Panc1 (cell line): Measurements from ENCODE around the gene SHISA7. TPM values are rescaled to one million over a fixed set of nuclear protein-coding genes. Genes with fewer than 3 reads are reported as not detected.

ENCODE experiments used
- ATAC-seq: fragments of 200-7000 bp; cut with Tn5 transposase; 2 replicates; pipeline ENCODE4 v1.9.1; 2020; ENCODE audit warnings: mild to moderate bottlenecking, moderate library complexity
- BruUV-seq: library from RNA; stranded (reverse); fragments of 400-500 nt; replicated peaks from 2 replicates; lab custom pipeline; 2021; lab: Mats Ljungman, UMichigan
- CTCF ChIA-PET: fragments of 300-600 bp; sonication (Branson Sonifier 250); formaldehyde crosslinking; loops from one replicate; lab custom pipeline; 2022; ENCODE audit warnings: antibody characterized with exemption; lab: Charles Lee
- POLR2A ChIA-PET: fragments of 300-600 bp; sonication (Branson Sonifier 250); formaldehyde crosslinking; loops from one replicate; lab custom pipeline; 2022; ENCODE audit warnings: antibody characterized with exemption; lab: Charles Lee
- DNase-seq: peaks from one replicate; pipeline ENCODE4 v3.0.0-alpha.2; 2010; ENCODE audit warnings: low read depth, low spot score
- H3K27ac ChIP-seq: 2 replicates; pipeline ENCODE4 v1.5.1; 2011; ENCODE audit warnings: mild to moderate bottlenecking, low read length, inconsistent platforms
- H3K27me3 ChIP-seq: fragments of 200-500 bp; sonication (Bioruptor generic); 2 replicates; pipeline ENCODE4 v1.6.0; 2014; ENCODE audit warnings: low read length, inconsistent platforms; ENCODE audit not compliant: control insufficient read depth, insufficient read depth
- H3K36me3 ChIP-seq: fragments of 200-500 bp; sonication (Bioruptor generic); 2 replicates; pipeline ENCODE4 v1.5.1; 2014; ENCODE audit warnings: inconsistent platforms, mild to moderate bottlenecking, low read length, moderate library complexity; ENCODE audit not compliant: control insufficient read depth, insufficient read depth
- H3K4me1 ChIP-seq: 2 replicates; pipeline ENCODE4 v1.5.1; 2011; ENCODE audit warnings: inconsistent platforms, mild to moderate bottlenecking, low read length, moderate library complexity; ENCODE audit not compliant: control insufficient read depth, insufficient read depth
- H3K4me3 ChIP-seq, 2 experiments: 2 replicates each; pipeline ENCODE4 v1.5.1; 2011 to 2012; ENCODE audit warnings: low read depth in 2 of 2, low read length in 2 of 2, mild to moderate bottlenecking in 2 of 2, inconsistent platforms in 1 of 2, moderate library complexity in 1 of 2
- H3K9me3 ChIP-seq: fragments of 200-500 bp; sonication (Bioruptor generic); 2 replicates; pipeline ENCODE4 v1.5.1; 2014; ENCODE audit warnings: low read depth, mild to moderate bottlenecking, inconsistent platforms, low read length, moderate library complexity; ENCODE audit not compliant: control insufficient read depth, insufficient read depth
- CTCF ChIP-seq: fragments of 450-650 bp; IDR thresholded peaks from 2 replicates; pipeline ENCODE4 v1.5.1; 2017; ENCODE audit warnings: mild to moderate bottlenecking
- POLR2AphosphoS5 ChIP-seq: IDR thresholded peaks from 2 replicates; pipeline ENCODE4 v1.6.1; 2012; ENCODE audit warnings: mild to moderate bottlenecking, low read depth, low read length, moderate library complexity
- SIN3A ChIP-seq: IDR thresholded peaks from 2 replicates; pipeline ENCODE4 v1.6.1; 2012; ENCODE audit warnings: low read depth, mild to moderate bottlenecking, low read length, moderate library complexity, borderline replicate concordance; ENCODE audit not compliant: insufficient read depth
- TCF7L2 ChIP-seq: IDR thresholded peaks from 2 replicates; pipeline ENCODE4 v1.6.1; 2011; ENCODE audit warnings: mild to moderate bottlenecking, low read depth, low read length, inconsistent platforms
- in situ Hi-C: cut with HindIII; loops from 2 replicates; pipeline ENCODE4 v1.10.0; 2016; ENCODE audit warnings: low sequenced_read_pairs, low pct_unique_long_range_greater_than_20kb
- intact Hi-C: fragments of 100-400 bp; cut with micrococcal nuclease; formaldehyde crosslinking; loops from one replicate; pipeline ENCODE4 v1.10.0; 2022; ENCODE audit not compliant: unreplicated experiment
- total RNA-seq: library from RNA; stranded (reverse); gene quantifications from one replicate; pipeline ENCODE4 v1.2.1, GENCODE V29; 2021; ENCODE audit not compliant: unreplicated experiment
- TF ChIP-seq, protein P1 (sequence below), 2 experiments: IDR thresholded peaks; 2 replicates each; pipeline ENCODE4 v1.6.1; 2011 to 2012; ENCODE audit warnings: low read depth in 2 of 2, control low read depth in 1 of 2, low read length in 1 of 2, mild to moderate bottlenecking in 1 of 2, moderate library complexity in 1 of 2; ENCODE audit not compliant: insufficient read depth in 1 of 2

The SHISA7 gene
- total RNA-seq, 1 experiment from 2014 or later: 0.03 TPM

- peaks cover 22% of the 10 kb centered on the region for H3K4me1 ChIP-seq
- no peaks in the 10 kb centered on the region for H3K27me3 ChIP-seq
- DNase-seq (no peak), ATAC-seq (no peak)
- in situ Hi-C loops: no loop called here
- no peak for TF ChIP-seq POLR2AphosphoS5
- no peak for TF ChIP-seq CTCF
- TF ChIP-seq, protein P1, sequence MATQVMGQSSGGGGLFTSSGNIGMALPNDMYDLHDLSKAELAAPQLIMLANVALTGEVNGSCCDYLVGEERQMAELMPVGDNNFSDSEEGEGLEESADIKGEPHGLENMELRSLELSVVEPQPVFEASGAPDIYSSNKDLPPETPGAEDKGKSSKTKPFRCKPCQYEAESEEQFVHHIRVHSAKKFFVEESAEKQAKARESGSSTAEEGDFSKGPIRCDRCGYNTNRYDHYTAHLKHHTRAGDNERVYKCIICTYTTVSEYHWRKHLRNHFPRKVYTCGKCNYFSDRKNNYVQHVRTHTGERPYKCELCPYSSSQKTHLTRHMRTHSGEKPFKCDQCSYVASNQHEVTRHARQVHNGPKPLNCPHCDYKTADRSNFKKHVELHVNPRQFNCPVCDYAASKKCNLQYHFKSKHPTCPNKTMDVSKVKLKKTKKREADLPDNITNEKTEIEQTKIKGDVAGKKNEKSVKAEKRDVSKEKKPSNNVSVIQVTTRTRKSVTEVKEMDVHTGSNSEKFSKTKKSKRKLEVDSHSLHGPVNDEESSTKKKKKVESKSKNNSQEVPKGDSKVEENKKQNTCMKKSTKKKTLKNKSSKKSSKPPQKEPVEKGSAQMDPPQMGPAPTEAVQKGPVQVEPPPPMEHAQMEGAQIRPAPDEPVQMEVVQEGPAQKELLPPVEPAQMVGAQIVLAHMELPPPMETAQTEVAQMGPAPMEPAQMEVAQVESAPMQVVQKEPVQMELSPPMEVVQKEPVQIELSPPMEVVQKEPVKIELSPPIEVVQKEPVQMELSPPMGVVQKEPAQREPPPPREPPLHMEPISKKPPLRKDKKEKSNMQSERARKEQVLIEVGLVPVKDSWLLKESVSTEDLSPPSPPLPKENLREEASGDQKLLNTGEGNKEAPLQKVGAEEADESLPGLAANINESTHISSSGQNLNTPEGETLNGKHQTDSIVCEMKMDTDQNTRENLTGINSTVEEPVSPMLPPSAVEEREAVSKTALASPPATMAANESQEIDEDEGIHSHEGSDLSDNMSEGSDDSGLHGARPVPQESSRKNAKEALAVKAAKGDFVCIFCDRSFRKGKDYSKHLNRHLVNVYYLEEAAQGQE (IDR thresholded peaks at IDR 0.05; ENCODE audit: insufficient read depth in 1 of 2, low read depth in 2 of 2, low read length in 1 of 2): no peak
- no peak for TF ChIP-seq TCF7L2
- TF ChIP-seq SIN3A: no peak
- no peak overlapping the region for H3K4me3 ChIP-seq
- no TSS peak for BruUV-seq
- no peak overlapping the region for H3K27ac ChIP-seq
- no peaks in the 10 kb centered on the region for H3K36me3 ChIP-seq
- intact Hi-C loops: no loop called here
- POLR2A ChIA-PET: no interaction called here
- no peaks in the 10 kb centered on the region for H3K9me3 ChIP-seq
- CTCF ChIA-PET: no interaction called here
Measured at GRCh38 chr19:55463583-55464031, 20.5 kb upstream of the SHISA7 start.

- CTCF ChIA-PET: interaction anchor here (1.3 kb wide), 1 partner anchor 42 kb away, joined by 3 read pairs; no protein-coding TSS in a partner anchor
- ATAC-seq (no peak), DNase-seq (no peak)
- no peaks in the 10 kb centered on the region for H3K27me3 ChIP-seq
- H3K4me3 ChIP-seq: no peak overlapping the region
- no peaks in the 10 kb centered on the region for H3K36me3 ChIP-seq
- H3K4me1 ChIP-seq: peaks cover 19% of the 10 kb centered on the region
- BruUV-seq: no TSS peak
- TF ChIP-seq TCF7L2: no peak
- no peak for TF ChIP-seq POLR2AphosphoS5
- TF ChIP-seq CTCF: no peak
- TF ChIP-seq, protein P1 (IDR thresholded peaks at IDR 0.05; ENCODE audit: insufficient read depth in 1 of 2, low read depth in 2 of 2, low read length in 1 of 2): no peak
- no peak for TF ChIP-seq SIN3A
- POLR2A ChIA-PET: no interaction called here
- peak overlapping the region; percentile 84 for H3K27ac ChIP-seq
- intact Hi-C loops: no loop called here
- H3K9me3 ChIP-seq: no peaks in the 10 kb centered on the region
- in situ Hi-C loops: no loop called here
Measured at GRCh38 chr19:55462722-55463121, 19.6 kb upstream of the SHISA7 start.
